ENCODE measurements around the gene SIPA1. TPM values are rescaled to one million over a fixed set of nuclear protein-coding genes. Genes with fewer than 3 reads are reported as not detected.

The SIPA1 gene
- total RNA-seq, 1 experiment from 2014 or later, result 86.9 TPM

DNA sequence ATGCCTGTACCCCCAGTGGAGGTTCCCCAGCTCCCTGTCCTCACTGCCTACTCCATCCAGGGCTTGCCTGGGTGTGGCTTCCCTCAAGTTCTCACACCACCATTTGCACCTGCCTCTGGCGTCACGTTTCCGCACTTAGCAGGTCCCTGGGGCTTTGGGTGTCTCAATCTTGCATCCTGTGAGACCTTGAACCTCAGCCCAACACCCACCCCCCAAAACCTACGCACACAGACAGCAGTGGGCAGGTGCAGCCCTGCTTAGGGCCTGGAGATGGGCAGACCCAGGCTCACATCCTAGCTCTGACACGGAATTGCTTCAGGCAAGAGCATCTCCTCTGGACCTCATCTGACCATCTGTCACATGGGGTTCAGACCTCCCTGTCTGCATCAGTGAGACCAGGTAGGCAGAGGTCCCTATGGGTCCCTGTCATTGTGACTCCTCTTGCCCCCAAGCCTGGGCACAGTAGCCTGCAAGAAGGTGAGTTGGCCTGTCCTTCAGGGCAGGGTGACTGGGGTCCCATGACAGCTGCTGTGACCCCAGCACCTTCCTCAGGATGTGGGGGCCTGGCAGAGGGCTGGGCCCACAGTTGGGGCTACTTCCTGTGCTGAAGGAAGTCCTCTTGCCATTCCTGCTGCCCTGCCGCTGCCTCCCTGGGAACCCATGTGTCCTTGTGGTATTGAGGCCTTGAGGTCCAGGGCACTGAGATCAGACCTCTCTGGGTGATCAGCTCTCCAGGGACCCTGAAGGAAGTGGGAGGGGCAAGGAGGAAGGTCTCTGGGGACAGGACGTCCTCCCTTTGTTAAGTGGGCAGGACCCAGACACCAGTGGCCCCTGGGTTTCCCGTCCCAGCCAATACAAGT is 2.0 kb downstream of the SIPA1 start:
- no peak for ATAC-seq
- DNase-seq (ENCODE audit: low read depth, low spot score), result no peak
- H3K36me3 ChIP-seq (ENCODE audit: control insufficient read depth, insufficient read depth, low read length), result peaks cover 4% of the 10 kb centered on the region; the same call in 1 of the 2 replicates
- H3K27ac ChIP-seq (ENCODE audit: low read length), result no peak overlapping the region
- BruUV-seq (replicated peaks), result no TSS peak
- CTCF ChIA-PET, result no interaction called here
- peaks cover 24% of the 10 kb centered on the region for H3K4me1 ChIP-seq (ENCODE audit: control insufficient read depth, insufficient read depth, low read length)
- in situ Hi-C loops (cut with HindIII; ENCODE audit: low pct_unique_long_range_greater_than_20kb, low sequenced_read_pairs) (no loop called here), intact Hi-C loops (cut with micrococcal nuclease; ENCODE audit: unreplicated experiment) (loop anchor here (10.0 kb wide), 1 partner anchor 65 kb away; no protein-coding TSS in a partner anchor)
- H3K4me3 ChIP-seq (ENCODE audit: low read depth in 2 of 2, low read length in 2 of 2), result no peak overlapping the region
- POLR2A ChIA-PET, result no interaction called here
- H3K9me3 ChIP-seq (ENCODE audit: control insufficient read depth, insufficient read depth, low read depth, low read length), result no peaks in the 10 kb centered on the region
- TF ChIP-seq TCF7L2 (IDR thresholded peaks at IDR 0.05; ENCODE audit: low read depth, low read length), result no peak
- TF ChIP-seq, protein P1, sequence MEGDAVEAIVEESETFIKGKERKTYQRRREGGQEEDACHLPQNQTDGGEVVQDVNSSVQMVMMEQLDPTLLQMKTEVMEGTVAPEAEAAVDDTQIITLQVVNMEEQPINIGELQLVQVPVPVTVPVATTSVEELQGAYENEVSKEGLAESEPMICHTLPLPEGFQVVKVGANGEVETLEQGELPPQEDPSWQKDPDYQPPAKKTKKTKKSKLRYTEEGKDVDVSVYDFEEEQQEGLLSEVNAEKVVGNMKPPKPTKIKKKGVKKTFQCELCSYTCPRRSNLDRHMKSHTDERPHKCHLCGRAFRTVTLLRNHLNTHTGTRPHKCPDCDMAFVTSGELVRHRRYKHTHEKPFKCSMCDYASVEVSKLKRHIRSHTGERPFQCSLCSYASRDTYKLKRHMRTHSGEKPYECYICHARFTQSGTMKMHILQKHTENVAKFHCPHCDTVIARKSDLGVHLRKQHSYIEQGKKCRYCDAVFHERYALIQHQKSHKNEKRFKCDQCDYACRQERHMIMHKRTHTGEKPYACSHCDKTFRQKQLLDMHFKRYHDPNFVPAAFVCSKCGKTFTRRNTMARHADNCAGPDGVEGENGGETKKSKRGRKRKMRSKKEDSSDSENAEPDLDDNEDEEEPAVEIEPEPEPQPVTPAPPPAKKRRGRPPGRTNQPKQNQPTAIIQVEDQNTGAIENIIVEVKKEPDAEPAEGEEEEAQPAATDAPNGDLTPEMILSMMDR (IDR thresholded peaks at IDR 0.05), result no peak
- no peak for TF ChIP-seq SIN3A (IDR thresholded peaks at IDR 0.05; ENCODE audit: borderline replicate concordance, insufficient read depth, low read depth, low read length)
- no peak for TF ChIP-seq POLR2AphosphoS5 (IDR thresholded peaks at IDR 0.05; ENCODE audit: low read depth, low read length)
- TF ChIP-seq, protein P2, sequence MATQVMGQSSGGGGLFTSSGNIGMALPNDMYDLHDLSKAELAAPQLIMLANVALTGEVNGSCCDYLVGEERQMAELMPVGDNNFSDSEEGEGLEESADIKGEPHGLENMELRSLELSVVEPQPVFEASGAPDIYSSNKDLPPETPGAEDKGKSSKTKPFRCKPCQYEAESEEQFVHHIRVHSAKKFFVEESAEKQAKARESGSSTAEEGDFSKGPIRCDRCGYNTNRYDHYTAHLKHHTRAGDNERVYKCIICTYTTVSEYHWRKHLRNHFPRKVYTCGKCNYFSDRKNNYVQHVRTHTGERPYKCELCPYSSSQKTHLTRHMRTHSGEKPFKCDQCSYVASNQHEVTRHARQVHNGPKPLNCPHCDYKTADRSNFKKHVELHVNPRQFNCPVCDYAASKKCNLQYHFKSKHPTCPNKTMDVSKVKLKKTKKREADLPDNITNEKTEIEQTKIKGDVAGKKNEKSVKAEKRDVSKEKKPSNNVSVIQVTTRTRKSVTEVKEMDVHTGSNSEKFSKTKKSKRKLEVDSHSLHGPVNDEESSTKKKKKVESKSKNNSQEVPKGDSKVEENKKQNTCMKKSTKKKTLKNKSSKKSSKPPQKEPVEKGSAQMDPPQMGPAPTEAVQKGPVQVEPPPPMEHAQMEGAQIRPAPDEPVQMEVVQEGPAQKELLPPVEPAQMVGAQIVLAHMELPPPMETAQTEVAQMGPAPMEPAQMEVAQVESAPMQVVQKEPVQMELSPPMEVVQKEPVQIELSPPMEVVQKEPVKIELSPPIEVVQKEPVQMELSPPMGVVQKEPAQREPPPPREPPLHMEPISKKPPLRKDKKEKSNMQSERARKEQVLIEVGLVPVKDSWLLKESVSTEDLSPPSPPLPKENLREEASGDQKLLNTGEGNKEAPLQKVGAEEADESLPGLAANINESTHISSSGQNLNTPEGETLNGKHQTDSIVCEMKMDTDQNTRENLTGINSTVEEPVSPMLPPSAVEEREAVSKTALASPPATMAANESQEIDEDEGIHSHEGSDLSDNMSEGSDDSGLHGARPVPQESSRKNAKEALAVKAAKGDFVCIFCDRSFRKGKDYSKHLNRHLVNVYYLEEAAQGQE (IDR thresholded peaks at IDR 0.05; ENCODE audit: insufficient read depth in 1 of 2, low read depth in 2 of 2, low read length in 1 of 2), result no peak
- H3K27me3 ChIP-seq (ENCODE audit: control insufficient read depth, insufficient read depth, low read length), result no peaks in the 10 kb centered on the region

DNA sequence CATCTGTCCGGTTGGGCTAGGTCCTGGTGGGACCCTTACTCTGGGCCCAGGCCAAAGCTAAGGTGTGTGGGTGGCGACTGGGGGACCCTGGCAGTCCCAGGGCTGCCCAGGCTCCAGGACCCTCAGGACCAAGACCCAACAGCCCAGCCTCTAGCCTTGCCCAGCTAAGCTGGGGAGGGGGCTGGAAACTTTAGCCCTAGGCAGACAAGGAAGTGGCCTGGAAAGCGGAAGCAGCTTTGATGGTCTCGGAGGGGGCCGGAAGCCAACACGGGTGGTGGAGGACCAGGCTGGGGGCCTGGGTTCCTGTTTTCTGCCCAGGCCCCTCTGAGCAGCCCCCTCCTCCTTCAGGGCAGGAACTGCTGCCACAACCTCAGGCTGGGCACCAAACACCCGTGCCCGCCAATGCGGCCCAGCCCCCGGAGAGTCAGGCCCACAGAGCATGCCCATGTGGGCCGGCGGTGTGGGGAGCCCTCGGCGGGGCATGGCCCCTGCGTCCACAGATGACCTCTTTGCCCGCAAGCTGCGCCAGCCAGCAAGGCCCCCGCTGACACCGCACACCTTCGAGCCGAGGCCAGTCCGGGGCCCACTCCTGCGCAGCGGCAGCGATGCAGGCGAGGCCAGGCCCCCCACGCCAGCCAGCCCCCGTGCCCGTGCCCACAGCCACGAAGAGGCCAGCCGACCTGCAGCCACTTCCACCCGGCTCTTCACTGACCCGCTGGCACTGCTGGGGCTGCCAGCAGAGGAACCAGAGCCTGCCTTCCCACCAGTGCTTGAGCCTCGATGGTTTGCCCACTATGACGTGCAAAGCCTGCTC is 2.8 kb downstream of the SIPA1 start:
- in situ Hi-C loops (cut with HindIII; ENCODE audit: low pct_unique_long_range_greater_than_20kb, low sequenced_read_pairs) (no loop called here), intact Hi-C loops (cut with micrococcal nuclease; ENCODE audit: unreplicated experiment) (no loop called here)
- Histone ChIP-seq H3K9me3 (ENCODE audit: control insufficient read depth, insufficient read depth, low read depth, low read length) (no peaks in the 10 kb centered on the region), H3K36me3 (ENCODE audit: control insufficient read depth, insufficient read depth, low read length) (peaks cover 2% of the 10 kb centered on the region; the same call in 1 of the 2 replicates), H3K27ac (ENCODE audit: low read length) (no peak overlapping the region), H3K27me3 (ENCODE audit: control insufficient read depth, insufficient read depth, low read length) (no peaks in the 10 kb centered on the region), H3K4me3 (ENCODE audit: low read depth in 2 of 2, low read length in 2 of 2) (no peak overlapping the region), H3K4me1 (ENCODE audit: control insufficient read depth, insufficient read depth, low read length) (peaks cover 24% of the 10 kb centered on the region)
- TF ChIP-seq, protein P2 (IDR thresholded peaks at IDR 0.05; ENCODE audit: insufficient read depth in 1 of 2, low read depth in 2 of 2, low read length in 1 of 2), result no peak
- TF ChIP-seq, protein P1 (IDR thresholded peaks at IDR 0.05), result no peak
- ChIA-PET CTCF (no interaction called here), POLR2A (no interaction called here)
- DNase-seq (ENCODE audit: low read depth, low spot score), result no peak
- BruUV-seq (replicated peaks), result no TSS peak
- no peak for ATAC-seq

Measured in Panc1 (cell line).